ENCODE measurements around the gene CALB2.

CALB2 gene

DNA sequence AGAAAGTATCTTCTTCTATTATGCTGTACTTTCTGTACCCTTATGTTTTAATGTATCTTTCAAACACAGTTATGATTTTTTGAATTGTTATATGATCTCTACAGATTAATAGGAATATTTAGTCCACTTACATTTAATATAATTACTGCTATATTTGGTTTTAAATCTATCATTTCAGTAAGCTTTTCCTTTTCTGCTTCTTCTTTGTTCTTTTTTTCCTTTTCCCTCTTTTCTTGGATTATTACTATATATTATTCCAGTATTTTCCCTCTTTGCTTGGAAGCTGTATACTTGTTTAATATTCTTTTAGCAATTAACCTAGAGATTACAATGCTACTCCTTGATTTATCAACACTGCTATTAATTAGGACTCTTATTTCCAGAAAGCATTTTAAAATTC is 69.9 kb downstream of the CALB2 start:
- DNase-seq, result no peak

DNA sequence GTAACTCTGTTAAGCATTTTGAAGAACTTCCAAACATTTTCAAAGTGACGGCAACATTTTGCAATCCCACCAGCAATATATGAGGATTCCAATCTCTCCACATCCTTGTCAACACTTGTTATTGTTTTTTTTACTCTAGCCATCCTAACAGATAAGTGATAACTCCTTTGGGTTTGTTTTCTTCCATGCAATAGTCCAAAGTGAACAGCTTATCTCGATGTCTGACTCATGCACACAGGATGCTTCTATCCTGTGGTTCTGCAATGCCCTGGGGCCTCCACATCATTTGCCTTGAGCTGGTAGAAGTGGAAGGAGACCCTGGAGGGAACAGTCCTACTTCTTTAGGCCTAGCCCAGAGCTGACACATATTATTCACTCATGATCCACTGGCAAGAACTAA is 70.4 kb downstream of the CALB2 start:
- DNase-seq, result no peak

DNA sequence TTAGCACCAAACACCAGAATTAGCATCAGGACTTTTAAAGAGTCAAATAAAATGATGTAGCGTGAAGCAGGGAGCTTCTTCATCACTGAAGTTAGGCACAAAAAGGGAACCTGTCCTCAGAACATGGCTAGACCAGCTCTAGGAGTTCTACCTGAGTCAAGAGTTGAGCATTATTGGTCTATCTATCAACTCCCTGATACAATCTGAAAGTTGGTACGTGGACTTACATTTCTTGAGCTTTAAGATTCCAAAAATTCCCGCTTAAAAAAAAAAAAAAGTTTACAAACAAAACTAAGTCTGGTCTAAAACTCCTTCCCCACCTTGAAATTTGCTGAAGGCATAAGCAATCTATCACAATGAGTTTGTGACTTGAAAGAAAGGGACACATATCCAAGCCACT is 71.1 kb downstream of the CALB2 start:
- DNase-seq, result no peak

DNA sequence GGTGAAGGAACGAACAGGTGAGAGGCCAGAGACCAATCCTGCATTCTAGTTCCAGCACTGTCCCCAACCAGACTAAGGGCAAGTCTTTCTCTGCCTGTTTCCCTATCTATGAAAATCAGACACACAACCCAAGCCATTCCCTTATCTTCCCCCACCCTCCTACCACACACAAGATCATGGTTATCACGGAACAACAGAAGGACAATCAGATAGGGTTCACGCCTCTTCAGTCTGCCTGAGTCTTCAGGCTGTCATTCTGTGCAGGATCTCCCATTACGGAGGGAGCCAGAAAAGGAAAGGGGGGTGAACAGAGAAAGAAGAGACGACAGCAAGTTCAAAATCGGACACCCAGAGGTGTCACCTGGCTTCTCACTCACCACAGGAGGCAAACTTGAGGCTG is 72.2 kb downstream of the CALB2 start:
- DNase-seq, result no peak

DNA sequence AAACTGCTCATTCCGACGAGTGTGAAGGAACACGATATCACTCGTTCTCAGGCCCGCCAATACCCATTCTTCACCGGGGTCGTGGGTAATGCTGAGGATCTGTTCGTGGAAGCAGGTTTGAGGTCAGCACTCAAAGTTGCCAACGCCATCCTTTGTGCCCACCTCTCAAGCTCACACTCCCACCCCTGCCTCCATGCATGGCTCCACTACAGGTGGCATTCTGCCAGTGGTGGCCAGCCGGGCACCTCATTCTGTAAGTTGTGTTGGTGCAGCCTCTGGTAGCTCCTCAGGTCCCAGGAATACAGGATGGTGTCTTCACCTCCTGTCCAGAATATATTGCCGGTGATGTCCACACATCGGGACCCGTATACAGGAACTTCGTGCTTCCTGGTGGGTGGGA is 72.7 kb downstream of the CALB2 start:
- no peak for DNase-seq

DNA sequence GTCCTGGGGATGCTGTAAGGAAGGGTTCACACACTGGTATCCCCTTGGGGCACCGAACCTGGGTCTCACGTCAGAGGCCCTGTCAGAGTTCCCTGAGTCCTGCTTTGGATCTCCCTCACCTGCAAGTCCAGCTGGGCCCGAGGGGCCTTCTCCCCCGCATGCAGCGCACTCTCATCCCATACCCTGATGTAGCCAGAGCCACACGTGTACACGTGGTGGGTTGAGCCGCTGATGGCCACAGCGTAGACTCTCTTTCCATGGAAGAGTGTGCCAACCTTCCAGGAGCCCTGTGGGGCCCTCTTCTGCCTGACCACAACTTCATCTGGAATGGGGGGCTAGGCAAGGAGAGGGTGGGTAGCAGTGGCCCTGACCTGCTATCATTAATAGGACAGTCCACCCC is 73.5 kb downstream of the CALB2 start:
- no peak for DNase-seq

DNA sequence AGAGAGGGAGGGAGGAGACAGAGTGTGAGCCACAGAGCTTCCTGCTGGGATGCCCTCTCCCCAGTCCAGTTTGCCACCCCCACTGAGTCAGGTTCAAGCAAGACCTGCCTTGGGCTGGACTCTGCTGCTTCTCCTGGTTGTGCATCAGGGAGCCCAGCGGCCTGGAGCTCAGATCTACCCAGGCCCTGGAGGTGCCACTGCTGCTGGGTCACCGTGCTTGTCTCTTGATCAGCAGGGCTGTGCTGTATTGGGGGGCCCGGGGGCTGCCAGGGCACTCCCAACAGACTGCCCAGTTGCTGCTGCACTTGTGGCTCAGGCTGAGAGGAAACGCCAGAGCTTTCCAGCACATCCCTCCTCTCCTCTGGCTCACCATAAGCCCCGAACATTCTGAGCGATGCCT is 74.4 kb downstream of the CALB2 start:
- no peak for DNase-seq

DNA sequence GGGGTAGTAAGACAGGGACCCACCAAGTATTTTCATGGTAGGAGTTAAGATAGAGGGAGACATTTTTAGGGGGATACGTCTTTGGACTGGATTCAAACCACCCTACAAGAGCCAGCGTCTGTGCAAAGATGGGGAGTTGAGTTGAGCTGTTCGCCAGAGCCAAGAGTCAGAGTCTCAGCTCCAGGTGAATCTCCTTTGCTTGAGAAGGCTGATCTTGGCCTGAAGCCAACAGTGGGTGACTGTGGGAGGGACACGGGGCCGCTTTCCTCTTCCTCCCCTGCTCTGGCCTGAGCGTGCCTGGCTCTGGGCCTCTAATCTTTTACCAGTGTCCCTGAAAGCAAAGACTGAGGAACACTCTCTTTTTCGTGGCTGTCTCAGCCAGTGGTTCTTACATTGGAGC is 78.0 kb downstream of the CALB2 start:
- DNase-seq, result no peak

DNA sequence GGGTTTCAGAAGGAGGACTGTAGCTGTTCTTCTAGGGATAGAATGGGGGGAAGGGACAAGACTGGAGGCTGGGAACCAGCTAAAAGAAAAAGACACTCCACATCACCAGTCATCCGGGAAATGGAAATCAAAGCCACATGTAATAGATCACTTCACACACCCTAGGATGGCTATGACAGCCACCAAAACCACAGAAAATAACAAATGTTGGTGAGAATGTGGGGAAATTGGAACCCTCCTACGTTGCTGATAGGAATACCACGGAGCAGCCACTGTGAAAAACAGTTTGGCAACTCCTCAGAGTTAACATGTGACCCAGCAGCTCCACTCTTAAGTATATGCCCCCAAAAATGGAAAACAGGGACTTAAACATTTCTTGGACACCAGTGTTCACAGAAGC is 81.0 kb downstream of the CALB2 start:
- no peak for DNase-seq
